Esophagus squamous epithelium (tissue), 5 donors: ENCODE measurements around the gene KLHDC7B. TPM values are rescaled to one million over a fixed set of nuclear protein-coding genes. Genes with fewer than 3 reads are reported as not detected.

ENCODE experiments used
- DNase-seq: peaks from one replicate; lab custom pipeline; 2025; lab: John Stamatoyannopoulos, UW
- H3K27ac ChIP-seq, 4 donors: fragments of 200-600 bp; sonication (generic); one replicate each; pipeline ENCODE4 v1.5.1; 2016 to 2019; ENCODE audit warnings: mild to moderate bottlenecking in 1 of 4
- H3K27me3 ChIP-seq, 4 donors: fragments of 200-600 bp; sonication (generic); 1 replicate in 3 of 4; 2 replicates in 1 of 4; pipeline versions ENCODE4 v1.5.1 to v1.6.0; 2017 to 2021; ENCODE audit warnings: antibody characterized with exemption in 1 of 4
- H3K36me3 ChIP-seq, 3 donors: fragments of 200-600 bp; sonication (generic); one replicate each; pipeline ENCODE4 v1.5.1; 2016 to 2019
- H3K4me1 ChIP-seq, 3 donors: fragments of 200-600 bp; sonication (generic); one replicate each; pipeline ENCODE4 v1.5.1; 2017 to 2019
- H3K4me3 ChIP-seq, 4 donors: fragments of 200-600 bp; sonication (generic); 1 replicate in 3 of 4; 2 replicates in 1 of 4; pipeline ENCODE4 v1.5.1; 2016 to 2019; ENCODE audit warnings: mild to moderate bottlenecking in 2 of 4, moderate library complexity in 1 of 4
- H3K9me3 ChIP-seq, 3 donors: fragments of 200-600 bp; sonication (generic); one replicate each; pipeline ENCODE4 v1.5.1; 2016 to 2019
- CTCF ChIP-seq, 6 experiments: fragments of 450-650 bp in 4 of 6; fragments of 200-600 bp in 2 of 6; sonication (generic) in 2 of 6; IDR thresholded peaks; one replicate each; pipeline ENCODE4 v1.5.1; 2016 to 2019; ENCODE audit warnings: antibody characterized with exemption in 6 of 6, mild to moderate bottlenecking in 4 of 6, moderate library complexity in 4 of 6
- POLR2A ChIP-seq, 4 donors: fragments of 450-650 bp; IDR thresholded peaks; one replicate each; pipeline ENCODE4 v1.6.1; 2017; ENCODE audit warnings: antibody characterized with exemption in 4 of 4, mild to moderate bottlenecking in 4 of 4, moderate library complexity in 3 of 4
- WGBS, 2 donors: methylation state at CpG; one replicate each; pipeline ENCODE4 v1.1.5; 2018; 5-methylcytosine and 5-hydroxymethylcytosine counted together
- intact Hi-C: fragments of 100-400 bp; cut with DNase I; formaldehyde crosslinking; loops from one replicate; pipeline ENCODE4 v1.15.0; 2022
- total RNA-seq, 4 donors: library from RNA; depleted of rRNA; stranded (reverse); fragments of >200 nt; gene quantifications; one replicate each; pipeline ENCODE4 v1.1.0, GENCODE V29; 2016
- donor health status: DM: yes; HTN: yes; CAD: no.

The KLHDC7B gene
- total RNA-seq, 4 donors from 2014 or later, result 0.26 to 0.53 (median 0.40) TPM

GRCh38 chr22:50544746-50545253 is 899 bp upstream of the KLHDC7B start:
- intact Hi-C loops, result no loop called here
- no peak for DNase-seq
- Histone ChIP-seq H3K36me3 (no peaks in the 10 kb centered on the region), H3K4me3 (peak overlapping the region in 2 of 4 donors; percentile 34 to 56), H3K4me1 (peaks cover 23 to 94% (median 56%) of the 10 kb centered on the region in 3 donors), H3K27ac (peak overlapping the region; percentile 70 to 94 (median 80)), H3K9me3 (no peaks in the 10 kb centered on the region), H3K27me3 (peaks cover 0 to 54% (median 0%) of the 10 kb centered on the region in 4 donors)
- 5 to 40% methylated on average over 1 to 4 of the region's 5 CpGs for WGBS, 2 donors
- TF ChIP-seq POLR2A (IDR thresholded peaks at IDR 0.05) (no peak), CTCF (IDR thresholded peaks at IDR 0.05) (no peak)

GRCh38 chr22:50546326-50547262 is 895 bp downstream of the KLHDC7B start:
- intact Hi-C loops, result no loop called here

GRCh38 chr22:50547263-50547985 is 1.7 kb downstream of the KLHDC7B start:
- no peaks in the 10 kb centered on the region for H3K9me3 ChIP-seq
- H3K4me1 ChIP-seq, result peaks cover 18 to 68% (median 37%) of the 10 kb centered on the region in 3 donors
- no peaks in the 10 kb centered on the region for H3K36me3 ChIP-seq
- TF ChIP-seq CTCF (IDR thresholded peaks at IDR 0.05) (no peak), POLR2A (IDR thresholded peaks at IDR 0.05) (no peak)
- no peak overlapping the region for H3K4me3 ChIP-seq
- H3K27ac ChIP-seq, result no peak overlapping the region
- H3K27me3 ChIP-seq, result peaks cover 0 to 69% (median 0%) of the 10 kb centered on the region in 4 donors
- no peak for DNase-seq
- WGBS, 2 donors, result 31 to 67% methylated on average over 5 to 12 of the region's 35 CpGs
- intact Hi-C loops, result no loop called here

More at GRCh38 chr22:50546326-50547262, 895 bp downstream of the KLHDC7B start:
- H3K4me1 ChIP-seq, result peaks cover 18 to 76% (median 42%) of the 10 kb centered on the region in 3 donors
- no peak for TF ChIP-seq CTCF (IDR thresholded peaks at IDR 0.05)
- no peak for TF ChIP-seq POLR2A (IDR thresholded peaks at IDR 0.05)
- no peaks in the 10 kb centered on the region for H3K9me3 ChIP-seq
- H3K4me3 ChIP-seq, result no peak overlapping the region
- no peak overlapping the region for H3K27ac ChIP-seq
- H3K27me3 ChIP-seq, result peaks cover 0 to 67% (median 0%) of the 10 kb centered on the region in 4 donors
- DNase-seq, result no peak
- no peaks in the 10 kb centered on the region for H3K36me3 ChIP-seq
- 61% methylated on average over 10 of the region's 78 CpGs; no CpG with 5 or more reads in 1 of the 2 donors for WGBS, 2 donors

- DNase-seq, result no peak
- peaks cover 18 to 60% (median 28%) of the 10 kb centered on the region in 3 donors for H3K4me1 ChIP-seq
- peak overlapping the region in 3 of 4 donors; percentile 18 to 50 (median 49) for H3K27ac ChIP-seq
- H3K27me3 ChIP-seq, result peaks cover 0 to 69% (median 0%) of the 10 kb centered on the region in 4 donors
- no peaks in the 10 kb centered on the region for H3K9me3 ChIP-seq
- 93% methylated on average over 6 of the region's 56 CpGs; no CpG with 5 or more reads in 1 of the 2 donors for WGBS, 2 donors
- no peaks in the 10 kb centered on the region for H3K36me3 ChIP-seq
- intact Hi-C loops, result no loop called here
- H3K4me3 ChIP-seq, result peak overlapping the region; percentile 5 to 59 (median 30)
- TF ChIP-seq POLR2A (IDR thresholded peaks at IDR 0.05) (peak in 1 of 4 donors; percentile 23), CTCF (IDR thresholded peaks at IDR 0.05) (no peak)
Measured at GRCh38 chr22:50548040-50548920, 2.6 kb downstream of the KLHDC7B start.
